Left forelimb (tissue), 1 donor: ENCODE measurements around the gene LCNL1.

Experiments
- DNase-seq: peaks from one replicate; pipeline ENCODE4 v3.0.0-alpha.2; 2018; ENCODE audit warnings: low spot score

The LCNL1 gene

DNA sequence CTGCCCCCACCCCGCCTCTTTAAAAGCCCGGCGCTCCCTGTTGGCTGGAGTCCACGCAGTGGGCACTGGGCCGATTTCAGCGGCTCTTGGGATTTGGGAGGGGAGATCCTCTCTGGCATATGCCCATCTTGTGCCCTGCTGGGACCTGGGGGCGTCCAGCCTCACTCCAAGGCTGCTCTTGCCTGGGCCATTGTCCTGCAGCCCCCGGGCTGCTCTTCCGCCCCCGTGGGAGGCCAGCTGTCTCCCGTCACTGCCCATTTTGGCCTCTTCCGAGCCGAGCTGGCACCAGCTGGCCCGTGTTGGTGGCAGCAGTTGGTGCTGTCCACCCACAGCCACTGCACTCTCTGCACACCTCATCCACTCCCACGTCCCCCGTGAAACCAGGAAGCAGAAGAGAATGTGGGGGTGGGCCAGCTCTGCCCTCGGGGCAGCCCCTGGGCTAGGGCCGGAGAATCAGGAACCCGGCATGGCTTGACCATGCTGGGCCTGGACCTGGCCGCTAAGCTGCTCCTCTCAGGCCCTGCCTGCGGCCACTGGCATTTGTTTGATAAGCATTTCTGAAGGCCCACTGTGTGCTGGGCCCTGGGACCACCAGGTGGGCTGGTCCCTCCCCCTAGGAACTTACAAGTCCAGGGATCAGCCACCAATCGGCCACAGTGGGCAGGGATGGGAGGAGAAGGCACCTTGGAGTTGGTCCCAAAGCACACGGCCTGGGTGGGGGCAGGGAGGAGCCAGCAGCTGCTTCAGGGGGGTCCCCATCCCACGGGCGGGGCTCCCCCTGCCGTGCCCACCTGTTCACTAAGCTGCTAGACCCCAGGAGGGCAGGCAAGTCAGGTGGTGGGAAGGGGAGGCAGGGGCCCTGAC is 35.5 kb upstream of the LCNL1 start:
- DNase-seq = no peak

DNA sequence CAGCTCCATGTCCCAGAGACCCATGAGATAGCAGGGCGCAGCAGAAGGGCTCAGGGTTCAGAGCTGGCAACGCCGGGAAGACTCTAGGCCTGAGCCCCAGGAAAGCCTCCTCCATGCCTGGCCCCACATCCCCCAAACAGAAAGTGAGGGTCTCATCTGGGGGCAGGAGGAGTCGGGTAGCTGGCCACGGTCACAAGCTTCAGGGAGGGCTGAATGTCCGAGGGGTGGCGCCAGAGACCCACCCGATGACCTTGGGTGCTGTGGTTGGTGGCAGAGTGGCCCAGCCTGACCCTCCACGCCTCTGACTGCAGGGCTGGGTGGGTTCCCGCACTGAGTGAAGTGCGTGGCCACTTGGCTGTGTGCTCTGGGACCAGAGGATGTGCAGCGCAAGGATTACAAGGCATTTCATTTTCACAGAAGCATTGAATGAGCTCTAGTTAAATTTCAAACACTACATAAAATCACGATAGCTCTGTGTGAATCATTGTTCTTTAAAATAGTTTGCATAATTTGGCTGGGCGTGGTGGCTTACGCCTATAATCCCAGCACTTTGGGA is 34.8 kb upstream of the LCNL1 start:
- no peak for DNase-seq

- no peak for DNase-seq
These were observed 33.5 kb upstream of the LCNL1 start for GRCh38 chr9:136949239-136949816.

GRCh38 chr9:136949817-136950655 is 32.8 kb upstream of the LCNL1 start:
- DNase-seq = peak; percentile 90

DNA sequence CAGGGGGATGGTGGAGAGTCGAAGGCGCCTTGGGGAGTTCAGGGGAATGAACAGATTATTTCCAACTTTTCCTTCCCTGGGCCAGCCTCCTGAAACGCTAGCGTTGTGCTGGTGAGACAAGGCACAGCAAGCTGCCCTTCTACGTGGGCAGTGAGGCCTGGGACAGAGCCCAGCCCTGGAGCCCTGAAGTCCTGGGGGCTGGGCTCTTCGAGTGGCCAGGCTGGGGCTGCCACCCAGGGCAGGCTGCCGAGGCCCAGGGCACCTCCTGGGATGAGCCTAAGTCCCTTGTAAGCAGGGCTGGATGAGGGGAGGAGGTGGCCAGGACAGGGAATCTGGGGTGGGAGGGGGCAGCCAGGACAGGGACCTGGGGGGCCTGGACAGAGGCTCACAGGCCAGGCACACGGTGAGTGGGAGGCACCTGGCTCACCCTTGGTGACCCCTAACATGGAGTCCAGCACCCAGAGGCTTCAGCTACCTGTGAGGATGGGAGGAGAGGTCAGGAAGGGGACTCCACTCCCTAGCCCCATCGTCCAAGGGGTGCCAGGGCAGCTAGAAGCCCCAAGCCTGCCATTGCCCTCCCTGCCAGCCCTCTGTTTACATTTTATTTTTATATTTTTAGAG is 32.0 kb upstream of the LCNL1 start:
- DNase-seq = no peak

DNA sequence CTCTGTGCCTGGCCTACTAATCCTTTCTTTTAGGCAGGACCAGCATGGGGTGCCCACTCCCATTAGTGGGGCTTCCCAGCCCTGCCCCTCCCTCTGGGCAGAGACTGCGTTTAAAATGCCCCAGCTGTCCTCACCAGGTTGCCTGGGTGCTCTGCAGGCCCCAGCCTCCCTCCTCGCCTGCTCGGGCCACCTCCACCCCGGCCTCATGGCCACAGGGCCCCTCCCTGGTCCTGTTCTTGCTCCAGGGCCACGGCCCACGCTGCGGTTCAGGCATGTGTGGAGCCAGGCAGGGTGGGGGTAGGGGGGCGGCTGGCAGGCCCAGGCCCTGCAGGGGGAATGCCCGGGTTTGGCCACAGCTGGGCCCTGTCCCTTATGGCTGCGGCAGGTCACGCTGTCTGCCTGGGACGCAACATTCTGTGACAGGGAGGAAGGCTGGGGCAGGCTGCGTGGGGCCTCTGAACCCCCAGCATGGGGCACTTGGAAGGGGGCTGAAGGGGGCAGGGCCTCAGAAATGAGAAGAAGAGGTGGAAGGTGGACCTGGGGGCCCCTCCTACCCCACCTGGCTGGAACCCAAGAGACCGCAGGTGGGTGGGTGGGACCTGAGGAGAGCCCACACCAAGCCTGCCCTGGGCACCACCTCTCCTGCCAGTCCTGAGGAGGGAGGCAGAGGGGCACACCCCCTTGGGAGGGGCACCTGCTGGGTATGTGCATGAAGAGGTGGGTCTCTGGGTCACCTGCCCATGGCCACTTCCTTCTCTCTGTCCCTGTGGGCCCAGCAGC is 31.1 kb upstream of the LCNL1 start, which contains the start of gene LCN12:
LCN12 (plus strand) TSS at position 733 of the 780 bp plus-strand sequence. CDS start 55 bp downstream, outside the sequence.
- DNase-seq = no peak

DNA sequence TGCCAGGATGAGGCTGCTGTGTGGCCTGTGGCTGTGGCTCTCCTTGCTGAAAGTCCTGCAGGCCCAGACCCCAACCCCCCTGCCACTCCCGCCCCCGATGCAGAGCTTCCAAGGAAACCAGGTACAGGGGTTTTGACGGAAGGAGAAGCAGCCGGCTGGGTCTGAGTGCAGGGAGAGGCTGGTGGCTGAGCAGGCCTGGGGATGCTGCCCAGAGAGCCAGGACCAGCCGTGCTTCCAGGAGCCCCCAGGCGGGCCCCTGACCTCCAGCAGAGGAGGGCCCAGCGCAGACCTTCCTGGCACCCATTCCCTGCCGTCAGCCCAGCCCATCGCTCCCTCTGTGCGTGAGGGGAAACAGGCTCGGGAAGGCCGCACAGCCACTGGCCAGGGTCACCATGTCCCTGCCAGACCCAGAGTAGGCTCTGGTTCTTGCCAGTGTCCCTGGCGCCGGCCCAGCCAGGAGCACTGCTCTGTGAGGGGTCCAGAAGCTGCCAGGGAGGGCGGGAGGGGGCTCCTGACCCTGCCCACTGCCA is 30.4 kb upstream of the LCNL1 start:
- DNase-seq = no peak

- no peak for DNase-seq
These were observed 29.7 kb upstream of the LCNL1 start for GRCh38 chr9:136952876-136953770.

DNA sequence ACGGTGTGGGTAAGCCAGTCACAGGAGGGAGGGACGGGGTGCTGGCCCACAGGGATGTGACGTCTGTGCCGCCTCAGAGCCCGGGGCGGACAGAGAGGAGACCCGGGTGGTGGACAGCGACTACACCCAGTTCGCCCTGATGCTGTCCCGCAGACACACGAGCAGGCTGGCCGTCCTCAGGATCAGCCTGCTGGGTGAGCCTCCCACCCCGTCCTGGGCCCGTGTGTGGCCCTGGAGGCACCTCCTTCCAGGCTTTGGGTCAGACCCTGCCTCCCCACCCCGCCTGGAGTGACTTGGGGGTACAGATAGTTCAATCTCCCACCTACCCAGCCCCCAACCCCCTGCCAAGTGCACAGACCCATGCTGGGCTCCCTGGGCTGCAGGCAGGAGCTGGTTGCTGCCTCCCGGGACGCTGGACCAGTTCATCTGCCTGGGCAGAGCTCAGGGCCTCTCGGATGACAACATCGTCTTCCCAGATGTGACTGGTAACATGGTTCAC is 29.0 kb upstream of the LCNL1 start:
- DNase-seq = no peak

DNA sequence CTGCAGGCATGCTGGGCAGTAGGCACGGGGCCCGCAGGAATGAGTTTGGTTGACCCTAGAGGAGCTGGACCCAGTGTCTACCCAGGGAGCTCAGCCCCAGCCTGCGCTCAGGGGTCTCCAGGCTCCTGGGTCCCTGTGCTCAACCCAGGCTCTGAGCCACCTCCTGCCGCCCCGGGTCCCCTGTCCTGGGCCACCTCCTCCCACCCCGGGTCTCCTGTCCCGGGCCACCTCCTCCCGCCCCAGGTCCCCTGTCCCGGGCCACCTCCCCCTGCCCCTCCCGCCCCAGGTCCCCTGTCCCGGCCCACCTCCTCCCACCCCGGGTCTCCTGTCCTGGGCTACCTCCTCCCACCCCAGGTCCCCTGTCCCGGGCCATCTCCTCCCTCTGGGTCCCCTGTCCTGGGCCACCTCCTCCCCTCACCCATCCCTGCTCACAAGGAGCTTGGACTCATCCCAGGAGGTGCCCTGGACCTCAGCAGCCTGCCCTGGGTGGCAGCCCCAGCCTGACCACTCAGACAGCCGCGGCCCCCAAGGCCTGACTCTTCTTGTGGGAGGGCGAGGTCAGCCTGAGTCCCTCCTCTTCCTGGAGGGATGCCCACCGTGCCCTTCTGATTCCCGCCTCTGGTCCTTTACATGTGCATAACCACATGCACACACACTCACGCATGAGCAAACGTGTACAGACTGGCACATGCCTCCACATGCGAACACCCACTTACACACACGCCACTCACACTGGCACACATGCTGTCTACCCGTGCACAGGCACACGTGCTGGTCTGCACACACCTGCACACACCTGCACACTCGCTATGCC is 28.3 kb upstream of the LCNL1 start:
- DNase-seq = no peak

DNA sequence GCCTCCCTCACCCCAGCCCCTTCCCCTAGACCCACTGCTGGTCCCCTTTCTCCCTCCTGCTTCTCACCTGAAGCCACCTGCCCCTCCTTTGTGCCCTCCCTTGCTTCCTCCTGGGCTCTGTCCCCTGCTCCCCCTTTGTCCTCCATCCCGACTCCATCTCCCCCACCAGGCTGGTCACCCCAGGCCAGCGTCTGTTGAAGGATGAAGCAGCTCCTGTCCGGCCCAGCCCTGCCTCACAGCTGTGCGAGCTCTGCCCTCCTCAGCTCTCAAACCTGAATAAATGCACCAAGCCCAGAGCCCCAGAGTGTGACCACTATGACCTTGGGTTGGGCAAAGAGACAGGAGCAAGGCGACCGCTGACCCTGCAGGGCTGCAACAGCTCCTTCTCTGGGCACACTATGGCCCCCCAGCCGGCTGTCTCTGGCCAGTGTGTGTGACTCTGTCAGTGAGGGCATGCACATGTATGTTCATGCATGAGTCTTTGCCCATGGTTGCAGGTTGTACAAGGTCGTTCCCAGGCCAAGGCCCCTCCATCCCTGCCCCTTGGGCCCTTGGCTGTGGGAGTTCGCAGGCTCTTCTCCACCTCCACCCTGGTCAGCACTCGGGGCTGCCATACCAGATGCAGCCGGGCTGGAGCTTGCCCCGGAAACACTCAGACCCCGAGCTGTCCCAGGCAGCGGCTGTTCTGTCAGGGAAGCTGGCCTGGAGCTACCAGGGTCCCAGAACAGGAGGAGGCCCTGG is 27.4 kb upstream of the LCNL1 start:
- DNase-seq = no peak

DNA sequence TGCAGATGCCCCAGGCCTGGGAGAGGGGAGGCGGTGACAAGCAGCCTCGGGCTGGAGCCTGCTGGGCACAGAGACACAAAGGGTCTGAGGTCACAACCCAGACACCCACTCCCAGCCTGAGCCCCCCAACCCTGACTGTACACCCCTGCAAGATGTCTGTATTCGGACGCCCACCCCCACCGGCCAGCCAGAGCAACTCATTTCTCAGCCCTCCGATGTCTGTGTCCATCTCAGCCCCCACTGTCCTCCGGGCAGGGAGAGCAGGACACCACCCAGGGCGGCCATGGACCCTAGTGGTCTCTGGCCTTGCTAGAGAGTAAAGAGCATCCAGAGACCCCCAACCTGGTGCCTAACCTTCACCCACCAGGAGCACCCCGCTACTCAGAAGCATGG is 26.9 kb upstream of the LCNL1 start:
- DNase-seq = no peak

DNA sequence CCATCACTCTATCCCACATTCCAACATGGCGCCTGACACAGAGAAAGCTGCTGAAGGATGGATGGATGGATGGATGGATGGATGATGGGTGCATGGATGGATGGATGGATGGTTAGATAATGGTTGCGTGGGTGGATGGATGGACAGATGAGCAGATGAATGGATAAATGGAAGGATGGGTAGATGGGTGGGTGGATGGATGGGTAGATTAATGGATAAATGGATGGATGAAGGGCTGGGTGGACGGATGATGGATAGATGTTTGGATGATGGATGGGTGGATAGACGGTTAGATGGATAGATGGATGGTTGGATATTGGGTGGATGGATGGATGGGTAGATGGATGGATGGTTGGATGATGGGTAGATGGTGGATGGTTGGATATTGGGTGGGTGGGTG is 26.2 kb upstream of the LCNL1 start:
- DNase-seq = no peak

GRCh38 chr9:136957461-136957860 is 25.3 kb upstream of the LCNL1 start:
- DNase-seq = no peak

- DNase-seq = no peak
These were observed 24.9 kb upstream of the LCNL1 start for GRCh38 chr9:136957901-136958300.

DNA sequence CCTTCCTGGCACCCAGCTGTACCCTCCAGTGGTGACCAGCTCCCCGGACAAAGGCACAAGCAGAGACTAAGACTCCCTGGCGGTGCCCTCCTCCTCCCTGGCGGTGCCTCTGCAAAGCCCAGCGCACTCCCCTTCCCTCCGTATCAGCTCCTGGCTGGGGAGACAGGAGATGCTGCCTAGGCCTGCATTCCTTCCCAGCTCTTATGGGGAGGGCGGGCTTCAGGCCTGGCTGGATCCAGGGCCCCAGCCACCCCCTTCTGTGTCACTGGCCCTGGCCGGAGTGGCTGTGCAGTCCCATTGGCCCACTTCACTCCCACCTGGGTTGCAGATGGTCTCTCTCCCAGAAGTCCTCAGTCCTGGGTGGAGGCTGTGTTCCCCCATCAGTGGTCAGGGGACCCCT is 24.3 kb upstream of the LCNL1 start:
- no peak for DNase-seq

- DNase-seq = no peak
These were observed 23.6 kb upstream of the LCNL1 start for GRCh38 chr9:136958898-136959850.
